WERI-Rb-1 (cell line): ENCODE measurements around the gene NRG3.

Source experiments
- DNase-seq: peaks from one replicate; pipeline ENCODE4 v3.0.0-alpha.2; 2020
- H3K27ac ChIP-seq: fragments of 250-450 bp; sonication (Bioruptor Pico); 2 replicates; pipeline ENCODE4 v1.5.1; 2020; ENCODE audit warnings: mild to moderate bottlenecking, moderate library complexity
- H3K27me3 ChIP-seq: fragments of 250-450 bp; sonication (Bioruptor Pico); 2 replicates; pipeline ENCODE4 v1.5.1; 2021; ENCODE audit warnings: mild to moderate bottlenecking, low read depth, moderate library complexity; ENCODE audit not compliant: insufficient read depth, severe bottlenecking
- H3K36me3 ChIP-seq: fragments of 250-450 bp; sonication (Bioruptor Pico); 2 replicates; pipeline ENCODE4 v1.5.1; 2020; ENCODE audit warnings: mild to moderate bottlenecking, moderate library complexity
- H3K4me3 ChIP-seq: 2 replicates; pipeline ENCODE4 v1.5.1; 2011; ENCODE audit warnings: low read depth, mild to moderate bottlenecking, control low read depth, low read length
- H3K9me3 ChIP-seq: fragments of 250-450 bp; sonication (Bioruptor Pico); 2 replicates; pipeline ENCODE4 v1.5.1; 2021; ENCODE audit warnings: mild to moderate bottlenecking, moderate library complexity; ENCODE audit not compliant: severe bottlenecking
- CTCF ChIP-seq: IDR thresholded peaks from 2 replicates; pipeline ENCODE4 v1.5.1; 2011; ENCODE audit warnings: low read depth, mild to moderate bottlenecking, control low read depth, inconsistent platforms, low read length

The NRG3 gene

GRCh38 chr10:83023662-83024061 is 1148.7 kb downstream of the NRG3 start:
- H3K36me3 ChIP-seq, result no peaks in the 10 kb centered on the region
- no peak for DNase-seq
- peaks cover 1% of the 10 kb centered on the region for H3K9me3 ChIP-seq
- no peak overlapping the region for H3K27ac ChIP-seq
- no peak overlapping the region for H3K4me3 ChIP-seq
- no peaks in the 10 kb centered on the region for H3K27me3 ChIP-seq
- no peak for TF ChIP-seq CTCF
